ENCODE results near the gene HAUS3. TPM values are rescaled to one million over a fixed set of nuclear protein-coding genes. Genes with fewer than 3 reads are reported as not detected.
A peak's percentile ranks its signal among the peaks of the same experiment; 100 is the strongest.

The HAUS3 gene
- total RNA-seq, 1 donor from 2014 or later, result 9.2 TPM

DNA sequence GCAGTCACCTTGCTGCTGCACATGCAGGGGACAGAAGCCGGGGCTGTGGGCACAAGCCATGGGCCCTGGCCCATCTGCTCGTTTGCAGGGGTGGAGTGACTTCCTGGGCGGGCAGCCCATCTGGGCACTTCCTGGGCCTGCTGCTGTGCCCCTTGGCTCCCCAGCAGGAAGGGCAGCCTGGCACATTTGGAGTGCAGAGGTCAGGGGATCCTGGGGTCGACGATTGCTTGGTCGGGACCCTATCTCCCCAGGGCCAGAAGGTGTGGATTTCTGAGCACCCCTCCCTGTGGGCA is 30.9 kb upstream of the HAUS3 start:
- no peak overlapping the region for H3K4me3 ChIP-seq (ENCODE audit: low read depth, low read length)
- no peaks in the 10 kb centered on the region for H3K27me3 ChIP-seq (ENCODE audit: control insufficient read depth, insufficient read depth, low read length)
- DNase-seq (ENCODE audit: low read depth), result no peak
- FAIRE-seq, result no peak
- H3K36me3 ChIP-seq (ENCODE audit: control insufficient read depth, insufficient read depth, low read length), result no peaks in the 10 kb centered on the region
- no peak for TF ChIP-seq CTCF (IDR thresholded peaks at IDR 0.05; ENCODE audit: insufficient read depth, low read length, severe bottlenecking)

GRCh38 chr4:2272026-2272827 is 30.3 kb upstream of the HAUS3 start:
- Histone ChIP-seq H3K27me3 (ENCODE audit: control insufficient read depth, insufficient read depth, low read length) (no peaks in the 10 kb centered on the region), H3K36me3 (ENCODE audit: control insufficient read depth, insufficient read depth, low read length) (no peaks in the 10 kb centered on the region), H3K4me3 (ENCODE audit: low read depth, low read length) (no peak overlapping the region)
- TF ChIP-seq CTCF (IDR thresholded peaks at IDR 0.05; ENCODE audit: insufficient read depth, low read length, severe bottlenecking), result no peak
- DNase-seq (ENCODE audit: low read depth), result no peak
- FAIRE-seq, result no peak

- H3K36me3 ChIP-seq (ENCODE audit: control insufficient read depth, insufficient read depth, low read length), result no peaks in the 10 kb centered on the region
- H3K4me3 ChIP-seq (ENCODE audit: low read depth, low read length), result no peak overlapping the region
- FAIRE-seq (peak; percentile 18), DNase-seq (ENCODE audit: low read depth) (no peak)
- TF ChIP-seq CTCF (IDR thresholded peaks at IDR 0.05; ENCODE audit: insufficient read depth, low read length, severe bottlenecking), result no peak
- H3K27me3 ChIP-seq (ENCODE audit: control insufficient read depth, insufficient read depth, low read length), result no peaks in the 10 kb centered on the region
These were observed 29.5 kb upstream of the HAUS3 start for GRCh38 chr4:2271279-2272025.

DNA sequence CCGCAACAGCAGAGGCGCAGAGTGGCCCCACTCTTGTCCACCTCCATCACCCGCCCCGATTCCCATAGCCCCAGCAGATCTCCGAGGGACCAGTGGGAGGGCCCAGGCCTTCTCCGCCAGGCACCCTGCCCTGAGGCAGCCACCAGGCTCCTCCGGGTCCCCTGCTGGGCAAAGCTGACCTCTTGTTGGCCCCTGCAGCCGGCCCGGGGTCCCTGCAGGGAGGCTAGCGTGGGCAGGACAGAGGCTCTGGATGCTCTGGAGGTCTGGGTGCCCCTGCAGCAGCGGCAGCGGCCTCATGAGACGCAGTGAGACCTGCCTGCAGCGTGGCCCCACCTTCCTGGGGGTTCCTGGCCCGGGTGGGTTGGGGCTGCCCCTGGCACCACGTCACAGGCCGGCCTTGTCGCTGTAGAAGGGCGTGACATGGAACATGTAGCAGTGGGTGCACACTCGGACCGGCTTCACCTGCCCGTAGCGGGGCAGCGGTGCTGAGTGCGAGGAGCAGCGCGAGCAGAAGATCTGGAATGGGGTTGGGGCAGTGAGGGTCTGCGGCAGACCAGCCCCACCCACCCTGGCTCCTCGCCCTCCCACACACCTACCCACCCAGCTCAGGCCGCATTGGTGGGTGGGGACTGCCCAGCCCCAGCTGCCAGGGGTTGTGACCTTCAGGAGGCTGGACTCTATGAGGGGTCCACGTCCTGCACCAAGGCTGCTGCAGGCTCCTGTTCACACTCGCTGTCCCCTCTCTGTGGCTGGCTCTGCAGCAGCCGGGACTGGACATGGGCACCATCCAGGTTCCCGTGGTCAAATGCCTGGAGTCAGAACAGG is 28.6 kb upstream of the HAUS3 start:
- TF ChIP-seq CTCF (IDR thresholded peaks at IDR 0.05; ENCODE audit: insufficient read depth, low read length, severe bottlenecking), result no peak
- FAIRE-seq (no peak), DNase-seq (ENCODE audit: low read depth) (no peak)
- Histone ChIP-seq H3K36me3 (ENCODE audit: control insufficient read depth, insufficient read depth, low read length) (no peaks in the 10 kb centered on the region), H3K27me3 (ENCODE audit: control insufficient read depth, insufficient read depth, low read length) (no peaks in the 10 kb centered on the region), H3K4me3 (ENCODE audit: low read depth, low read length) (no peak overlapping the region)

- no peak for FAIRE-seq
- Histone ChIP-seq H3K4me3 (ENCODE audit: low read depth, low read length) (no peak overlapping the region), H3K36me3 (ENCODE audit: control insufficient read depth, insufficient read depth, low read length) (no peaks in the 10 kb centered on the region), H3K27me3 (ENCODE audit: control insufficient read depth, insufficient read depth, low read length) (no peaks in the 10 kb centered on the region)
- TF ChIP-seq CTCF (IDR thresholded peaks at IDR 0.05; ENCODE audit: insufficient read depth, low read length, severe bottlenecking), result no peak
- no peak for DNase-seq (ENCODE audit: low read depth)
These were observed 27.8 kb upstream of the HAUS3 start for GRCh38 chr4:2269618-2270163.

All from bronchial epithelial cell (primary cell).